Measurements from ENCODE around the gene PTPRN2.

Gene PTPRN2

GRCh38 chr7:157516311-157516710, 1071.3 kb downstream of the PTPRN2 start:
- no peak for DNase-seq (ENCODE audit: low read depth)
- no peak overlapping the region for H3K4me3 ChIP-seq (ENCODE audit: low read depth, low read length)
- no peak for TF ChIP-seq CTCF (IDR thresholded peaks at IDR 0.05; ENCODE audit: low read depth, low read length, missing control alignments)

- no peak for TF ChIP-seq CTCF (IDR thresholded peaks at IDR 0.05; ENCODE audit: low read depth, low read length, missing control alignments)
- no peak for DNase-seq (ENCODE audit: low read depth)
- no peak overlapping the region for H3K4me3 ChIP-seq (ENCODE audit: low read depth, low read length)
These were observed 1072.1 kb downstream of the PTPRN2 start for GRCh38 chr7:157515342-157516041.

GRCh38 chr7:157514746-157515145, 1072.9 kb downstream of the PTPRN2 start:
- DNase-seq (ENCODE audit: low read depth): no peak
- H3K4me3 ChIP-seq (ENCODE audit: low read depth, low read length): no peak overlapping the region
- TF ChIP-seq CTCF (IDR thresholded peaks at IDR 0.05; ENCODE audit: low read depth, low read length, missing control alignments): no peak

- H3K4me3 ChIP-seq (ENCODE audit: low read depth, low read length): no peak overlapping the region
- no peak for TF ChIP-seq CTCF (IDR thresholded peaks at IDR 0.05; ENCODE audit: low read depth, low read length, missing control alignments)
- no peak for DNase-seq (ENCODE audit: low read depth)
These were observed 1073.3 kb downstream of the PTPRN2 start for GRCh38 chr7:157514306-157514705.

GRCh38 chr7:157513682-157514081, 1073.9 kb downstream of the PTPRN2 start:
- no peak overlapping the region for H3K4me3 ChIP-seq (ENCODE audit: low read depth, low read length)
- TF ChIP-seq CTCF (IDR thresholded peaks at IDR 0.05; ENCODE audit: low read depth, low read length, missing control alignments): no peak
- DNase-seq (ENCODE audit: low read depth): no peak

- no peak for TF ChIP-seq CTCF (IDR thresholded peaks at IDR 0.05; ENCODE audit: low read depth, low read length, missing control alignments)
- DNase-seq (ENCODE audit: low read depth): no peak
- no peak overlapping the region for H3K4me3 ChIP-seq (ENCODE audit: low read depth, low read length)
These were observed 1074.4 kb downstream of the PTPRN2 start for GRCh38 chr7:157513162-157513621.

- no peak for DNase-seq (ENCODE audit: low read depth)
- no peak overlapping the region for H3K4me3 ChIP-seq (ENCODE audit: low read depth, low read length)
- TF ChIP-seq CTCF (IDR thresholded peaks at IDR 0.05; ENCODE audit: low read depth, low read length, missing control alignments): no peak
These were observed 1078.4 kb downstream of the PTPRN2 start for GRCh38 chr7:157509226-157509625.
